IPS-11a (cell line): Measurements from ENCODE around the gene ADAMTSL1.
"Not testable (repeated sequence)": the region's sequence is repeated elsewhere in the genome, so short reads cannot be mapped to it uniquely, and the experiment has no call there.

Experiments used
- H3K4me3 ChIP-seq: one replicate; pipeline ENCODE4 v1.5.1; 2013; ENCODE audit warnings: low read depth, low read length, control low read depth

ADAMTSL1 gene

GRCh38 chr9:18922161-18922885 is 448.4 kb downstream of the ADAMTSL1 start:
- no peak overlapping the region for H3K4me3 ChIP-seq

- no peak overlapping the region for H3K4me3 ChIP-seq
These were observed 449.2 kb downstream of the ADAMTSL1 start for GRCh38 chr9:18923167-18923566.

- no peak overlapping the region for H3K4me3 ChIP-seq
These were observed 449.9 kb downstream of the ADAMTSL1 start for GRCh38 chr9:18923671-18924430.

- no peak overlapping the region for H3K4me3 ChIP-seq
These were observed 451.9 kb downstream of the ADAMTSL1 start for GRCh38 chr9:18925880-18926279.

GRCh38 chr9:18926513-18926912 is 452.6 kb downstream of the ADAMTSL1 start:
- H3K4me3 ChIP-seq = no peak overlapping the region

- H3K4me3 ChIP-seq = no peak overlapping the region
These were observed 454.8 kb downstream of the ADAMTSL1 start for GRCh38 chr9:18928711-18929110.

GRCh38 chr9:18930611-18931010 is 456.7 kb downstream of the ADAMTSL1 start:
- H3K4me3 ChIP-seq = not testable (repeated sequence)

- no peak overlapping the region for H3K4me3 ChIP-seq
These were observed 461.6 kb downstream of the ADAMTSL1 start for GRCh38 chr9:18935541-18935940.

GRCh38 chr9:18936094-18936871 is 462.3 kb downstream of the ADAMTSL1 start:
- H3K4me3 ChIP-seq = no peak overlapping the region

- no peak overlapping the region for H3K4me3 ChIP-seq
These were observed 466.0 kb downstream of the ADAMTSL1 start for GRCh38 chr9:18939943-18940342.

- H3K4me3 ChIP-seq = no peak overlapping the region
These were observed 467.2 kb downstream of the ADAMTSL1 start for GRCh38 chr9:18941060-18941740.

- H3K4me3 ChIP-seq = no peak overlapping the region
These were observed 468.8 kb downstream of the ADAMTSL1 start for GRCh38 chr9:18942801-18943200.

- no peak overlapping the region for H3K4me3 ChIP-seq
These were observed 474.0 kb downstream of the ADAMTSL1 start for GRCh38 chr9:18947892-18948339.

- no peak overlapping the region for H3K4me3 ChIP-seq
These were observed 478.0 kb downstream of the ADAMTSL1 start for GRCh38 chr9:18951936-18952335.

GRCh38 chr9:18955626-18956025 is 481.7 kb downstream of the ADAMTSL1 start:
- no peak overlapping the region for H3K4me3 ChIP-seq
